ENCODE measurements around the gene LAMC1. TPM values are rescaled to one million over a fixed set of nuclear protein-coding genes. Genes with fewer than 3 reads are reported as not detected.

The LAMC1 gene
- total RNA-seq, 1 experiment from 2014 or later: 61.2 TPM

DNA sequence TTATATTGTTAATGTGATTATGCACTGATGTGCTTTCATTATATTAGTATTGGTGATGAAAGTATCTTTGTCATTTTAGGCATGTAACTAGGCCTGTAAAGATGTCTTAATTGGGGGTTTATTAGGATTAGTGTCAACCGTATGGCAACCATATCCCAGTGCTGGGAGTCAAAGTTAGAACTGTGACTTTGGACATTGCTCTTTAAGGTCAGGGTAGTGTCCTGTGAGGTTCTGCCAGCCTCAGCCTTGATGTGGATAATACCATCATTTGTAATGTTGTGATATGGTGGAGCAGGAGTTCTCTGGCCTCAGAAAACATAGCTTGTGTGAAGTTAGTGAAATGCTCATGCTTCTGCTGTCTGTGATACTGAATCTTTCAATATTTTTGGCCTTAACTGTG is 59.4 kb downstream of the LAMC1 start:
- Histone ChIP-seq H3K79me2 (ENCODE audit: insufficient read depth, low read length) (peaks cover 40% of the 10 kb centered on the region), H4K20me1 (ENCODE audit: insufficient read depth) (no peaks in the 10 kb centered on the region), H3K4me2 (ENCODE audit: low read length) (no peak overlapping the region), H3K4me3 (replicated peaks in 1 of 2; ENCODE audit: low read depth in 1 of 2, low read length in 2 of 2) (no peak overlapping the region), H3K27ac (ENCODE audit: low read depth, low read length) (no peak overlapping the region), H3K9ac (ENCODE audit: low read length) (no peak overlapping the region), H3K36me3 (ENCODE audit: control insufficient read depth in 1 of 2, insufficient read depth in 2 of 2, low read length in 2 of 2) (no peaks in the 10 kb centered on the region), H3K9me2 (ENCODE audit: insufficient read depth) (no peaks in the 10 kb centered on the region), H3K27me3 (ENCODE audit: insufficient read depth, low read length) (no peaks in the 10 kb centered on the region), H2AFZ (ENCODE audit: low read depth, low read length, poor library complexity, severe bottlenecking) (no peak overlapping the region), H3K4me1 (ENCODE audit: control insufficient read depth in 1 of 2, insufficient read depth in 2 of 2, low read length in 2 of 2) (peaks cover 19 to 37% of the 10 kb centered on the region in 2 experiments), H3K9me3 (ENCODE audit: control insufficient read depth in 1 of 2, insufficient read depth in 1 of 2, low read depth in 1 of 2, low read length in 2 of 2) (no peaks in the 10 kb centered on the region)
- BruUV-seq (replicated peaks): no TSS peak
- no peak for DNase-seq (ENCODE audit: low read depth, low spot score)
- intact Hi-C loops (cut with micrococcal nuclease): no loop called here
- TF ChIP-seq EZH2phosphoT487 (IDR thresholded peaks at IDR 0.05; ENCODE audit: borderline replicate concordance) (no peak), SIN3A (IDR thresholded peaks at IDR 0.05; ENCODE audit: low read depth) (no peak), EZH2 (IDR thresholded peaks at IDR 0.05) (no peak), YY1 (IDR thresholded peaks at IDR 0.05; ENCODE audit: extremely low read depth, insufficient replicate concordance, low read depth, low read length) (no peak), EGR1 (IDR thresholded peaks at IDR 0.05; ENCODE audit: low read depth) (no peak), RAD21 (IDR thresholded peaks at IDR 0.05; ENCODE audit: low read depth) (no peak), CEBPB (IDR thresholded peaks at IDR 0.05; ENCODE audit: low read depth) (no peak), SRF (IDR thresholded peaks at IDR 0.05; ENCODE audit: low read depth) (no peak), CBX3 (IDR thresholded peaks at IDR 0.05; ENCODE audit: low read depth) (no peak), JUND (IDR thresholded peaks at IDR 0.05) (no peak), ELF1 (IDR thresholded peaks at IDR 0.05; ENCODE audit: borderline replicate concordance, low read depth) (no peak), POLR2AphosphoS5 (IDR thresholded peaks at IDR 0.05; ENCODE audit: low read depth, low read length) (no peak)
- TF ChIP-seq, protein P1, sequence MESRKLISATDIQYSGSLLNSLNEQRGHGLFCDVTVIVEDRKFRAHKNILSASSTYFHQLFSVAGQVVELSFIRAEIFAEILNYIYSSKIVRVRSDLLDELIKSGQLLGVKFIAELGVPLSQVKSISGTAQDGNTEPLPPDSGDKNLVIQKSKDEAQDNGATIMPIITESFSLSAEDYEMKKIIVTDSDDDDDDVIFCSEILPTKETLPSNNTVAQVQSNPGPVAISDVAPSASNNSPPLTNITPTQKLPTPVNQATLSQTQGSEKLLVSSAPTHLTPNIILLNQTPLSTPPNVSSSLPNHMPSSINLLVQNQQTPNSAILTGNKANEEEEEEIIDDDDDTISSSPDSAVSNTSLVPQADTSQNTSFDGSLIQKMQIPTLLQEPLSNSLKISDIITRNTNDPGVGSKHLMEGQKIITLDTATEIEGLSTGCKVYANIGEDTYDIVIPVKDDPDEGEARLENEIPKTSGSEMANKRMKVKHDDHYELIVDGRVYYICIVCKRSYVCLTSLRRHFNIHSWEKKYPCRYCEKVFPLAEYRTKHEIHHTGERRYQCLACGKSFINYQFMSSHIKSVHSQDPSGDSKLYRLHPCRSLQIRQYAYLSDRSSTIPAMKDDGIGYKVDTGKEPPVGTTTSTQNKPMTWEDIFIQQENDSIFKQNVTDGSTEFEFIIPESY (IDR thresholded peaks at IDR 0.05; ENCODE audit: extremely low read depth, insufficient replicate concordance, low read length): no peak
- TF ChIP-seq, protein P2, sequence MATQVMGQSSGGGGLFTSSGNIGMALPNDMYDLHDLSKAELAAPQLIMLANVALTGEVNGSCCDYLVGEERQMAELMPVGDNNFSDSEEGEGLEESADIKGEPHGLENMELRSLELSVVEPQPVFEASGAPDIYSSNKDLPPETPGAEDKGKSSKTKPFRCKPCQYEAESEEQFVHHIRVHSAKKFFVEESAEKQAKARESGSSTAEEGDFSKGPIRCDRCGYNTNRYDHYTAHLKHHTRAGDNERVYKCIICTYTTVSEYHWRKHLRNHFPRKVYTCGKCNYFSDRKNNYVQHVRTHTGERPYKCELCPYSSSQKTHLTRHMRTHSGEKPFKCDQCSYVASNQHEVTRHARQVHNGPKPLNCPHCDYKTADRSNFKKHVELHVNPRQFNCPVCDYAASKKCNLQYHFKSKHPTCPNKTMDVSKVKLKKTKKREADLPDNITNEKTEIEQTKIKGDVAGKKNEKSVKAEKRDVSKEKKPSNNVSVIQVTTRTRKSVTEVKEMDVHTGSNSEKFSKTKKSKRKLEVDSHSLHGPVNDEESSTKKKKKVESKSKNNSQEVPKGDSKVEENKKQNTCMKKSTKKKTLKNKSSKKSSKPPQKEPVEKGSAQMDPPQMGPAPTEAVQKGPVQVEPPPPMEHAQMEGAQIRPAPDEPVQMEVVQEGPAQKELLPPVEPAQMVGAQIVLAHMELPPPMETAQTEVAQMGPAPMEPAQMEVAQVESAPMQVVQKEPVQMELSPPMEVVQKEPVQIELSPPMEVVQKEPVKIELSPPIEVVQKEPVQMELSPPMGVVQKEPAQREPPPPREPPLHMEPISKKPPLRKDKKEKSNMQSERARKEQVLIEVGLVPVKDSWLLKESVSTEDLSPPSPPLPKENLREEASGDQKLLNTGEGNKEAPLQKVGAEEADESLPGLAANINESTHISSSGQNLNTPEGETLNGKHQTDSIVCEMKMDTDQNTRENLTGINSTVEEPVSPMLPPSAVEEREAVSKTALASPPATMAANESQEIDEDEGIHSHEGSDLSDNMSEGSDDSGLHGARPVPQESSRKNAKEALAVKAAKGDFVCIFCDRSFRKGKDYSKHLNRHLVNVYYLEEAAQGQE (IDR thresholded peaks at IDR 0.05; ENCODE audit: low read depth): no peak
- TF ChIP-seq, protein P3, sequence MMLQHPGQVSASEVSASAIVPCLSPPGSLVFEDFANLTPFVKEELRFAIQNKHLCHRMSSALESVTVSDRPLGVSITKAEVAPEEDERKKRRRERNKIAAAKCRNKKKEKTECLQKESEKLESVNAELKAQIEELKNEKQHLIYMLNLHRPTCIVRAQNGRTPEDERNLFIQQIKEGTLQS (IDR thresholded peaks at IDR 0.05): no peak
- ATAC-seq: no peak
- POLR2A ChIA-PET: no interaction called here
- RAD21 ChIA-PET (ENCODE audit: low non-redundant PET in 1 of 2, low total read pairs in 2 of 2, uncharacterized antibody in 2 of 2, unreplicated experiment in 2 of 2): no interaction called here
- CTCF ChIA-PET: no interaction called here

All from HCT116 (cell line).